Measurements from ENCODE around the gene ELK3. TPM values are rescaled to one million over a fixed set of nuclear protein-coding genes. Genes with fewer than 3 reads are reported as not detected.

The ELK3 gene
- total and polyA plus RNA-seq, 8 donors, result 2.2 to 21.7 (median 12.7) TPM

- Histone ChIP-seq H3K4me1 (peaks cover 17 to 55% (median 34%) of the 10 kb centered on the region in 4 donors), H3K9me3 (no peaks in the 10 kb centered on the region), H3K4me3 (no peak overlapping the region), H3K27ac (peak overlapping the region in 3 of 5 donors; percentile 0 to 54 (median 45)), H3K27me3 (no peaks in the 10 kb centered on the region), H3K36me3 (peaks cover 12 to 33% (median 25%) of the 10 kb centered on the region in 4 donors)
- 72 to 82% (median 73%) methylated on average over 7 of the region's 7 CpGs for WGBS, 5 donors
- intact Hi-C loops (cut with DNase I; ENCODE audit: low total_unique reads), result no loop called here
- no peak for DNase-seq
- TF ChIP-seq, protein P1, sequence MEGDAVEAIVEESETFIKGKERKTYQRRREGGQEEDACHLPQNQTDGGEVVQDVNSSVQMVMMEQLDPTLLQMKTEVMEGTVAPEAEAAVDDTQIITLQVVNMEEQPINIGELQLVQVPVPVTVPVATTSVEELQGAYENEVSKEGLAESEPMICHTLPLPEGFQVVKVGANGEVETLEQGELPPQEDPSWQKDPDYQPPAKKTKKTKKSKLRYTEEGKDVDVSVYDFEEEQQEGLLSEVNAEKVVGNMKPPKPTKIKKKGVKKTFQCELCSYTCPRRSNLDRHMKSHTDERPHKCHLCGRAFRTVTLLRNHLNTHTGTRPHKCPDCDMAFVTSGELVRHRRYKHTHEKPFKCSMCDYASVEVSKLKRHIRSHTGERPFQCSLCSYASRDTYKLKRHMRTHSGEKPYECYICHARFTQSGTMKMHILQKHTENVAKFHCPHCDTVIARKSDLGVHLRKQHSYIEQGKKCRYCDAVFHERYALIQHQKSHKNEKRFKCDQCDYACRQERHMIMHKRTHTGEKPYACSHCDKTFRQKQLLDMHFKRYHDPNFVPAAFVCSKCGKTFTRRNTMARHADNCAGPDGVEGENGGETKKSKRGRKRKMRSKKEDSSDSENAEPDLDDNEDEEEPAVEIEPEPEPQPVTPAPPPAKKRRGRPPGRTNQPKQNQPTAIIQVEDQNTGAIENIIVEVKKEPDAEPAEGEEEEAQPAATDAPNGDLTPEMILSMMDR (IDR thresholded peaks at IDR 0.05), result no peak
- no peak for TF ChIP-seq POLR2A (IDR thresholded peaks at IDR 0.05)
Observed at GRCh38 chr12:96256672-96257361, 62.6 kb downstream of the ELK3 start.

- H3K36me3 ChIP-seq, result peaks cover 9 to 31% (median 23%) of the 10 kb centered on the region in 4 donors
- H3K9me3 ChIP-seq, result no peaks in the 10 kb centered on the region
- DNase-seq, result no peak
- intact Hi-C loops (cut with DNase I; ENCODE audit: low total_unique reads), result no loop called here
- peaks cover 17 to 59% (median 34%) of the 10 kb centered on the region in 4 donors for H3K4me1 ChIP-seq
- H3K27ac ChIP-seq, result peak overlapping the region; percentile 3 to 67 (median 45)
- no peaks in the 10 kb centered on the region for H3K27me3 ChIP-seq
- no peak overlapping the region for H3K4me3 ChIP-seq
- 55 to 71% (median 69%) methylated on average over 2 of the region's 2 CpGs for WGBS, 5 donors
- TF ChIP-seq POLR2AphosphoS5 (IDR thresholded peaks at IDR 0.05) (no peak), EP300 (IDR thresholded peaks at IDR 0.05) (no peak), POLR2A (IDR thresholded peaks at IDR 0.05) (no peak)
- TF ChIP-seq, protein P1 (IDR thresholded peaks at IDR 0.05), result no peak
Observed at GRCh38 chr12:96257550-96258103, 63.5 kb downstream of the ELK3 start.

DNA sequence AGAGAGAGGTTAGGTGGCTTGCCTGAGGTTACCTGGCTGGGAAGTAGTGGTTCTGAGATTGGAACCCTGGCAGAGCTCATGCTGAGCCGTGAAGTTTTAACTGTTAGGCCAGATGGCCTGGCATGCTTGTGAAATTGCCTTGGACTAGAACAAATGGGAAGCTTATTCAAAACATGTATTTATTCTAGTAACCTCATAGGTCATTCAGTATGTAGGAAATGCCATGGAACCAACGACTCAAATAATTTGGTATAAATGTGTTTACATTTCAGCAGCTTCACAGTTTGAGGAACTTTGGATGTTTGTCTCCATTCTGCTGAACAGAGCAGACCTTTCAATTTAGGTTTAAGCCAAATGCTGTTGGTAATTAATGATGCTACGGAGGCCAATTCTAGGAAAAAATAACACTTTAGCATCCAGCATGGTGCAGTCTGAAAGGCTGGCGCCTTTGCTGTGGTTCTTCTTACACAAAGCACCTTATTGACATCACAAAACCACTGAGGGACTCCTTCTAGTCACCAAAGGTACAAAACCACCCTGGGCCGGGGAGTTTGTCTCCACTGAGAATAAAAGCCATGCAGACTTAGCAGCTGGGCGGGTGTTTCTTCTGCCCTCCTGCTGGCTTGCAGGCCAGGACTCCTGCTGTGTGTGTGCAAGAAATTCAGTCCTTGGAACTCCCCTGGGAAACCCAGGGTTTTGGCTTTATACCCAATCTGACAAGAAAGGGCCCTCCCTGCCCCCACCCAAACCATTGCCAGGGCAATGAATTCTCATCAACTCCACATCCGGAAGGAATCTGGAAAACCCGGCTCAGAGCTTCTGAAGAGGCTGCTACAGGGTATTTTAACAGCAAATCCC is 64.2 kb downstream of the ELK3 start:
- Histone ChIP-seq H3K4me3 (no peak overlapping the region), H3K9me3 (no peaks in the 10 kb centered on the region), H3K4me1 (peaks cover 17 to 64% (median 40%) of the 10 kb centered on the region in 4 donors), H3K36me3 (peaks cover 5 to 32% (median 23%) of the 10 kb centered on the region in 4 donors), H3K27ac (peak overlapping the region; percentile 3 to 67 (median 53)), H3K27me3 (no peaks in the 10 kb centered on the region)
- 42 to 62% (median 55%) methylated on average over 8 of the region's 8 CpGs for WGBS, 5 donors
- peak in 1 of 2 donors; percentile 60 for DNase-seq
- TF ChIP-seq POLR2AphosphoS5 (IDR thresholded peaks at IDR 0.05) (no peak), EP300 (IDR thresholded peaks at IDR 0.05) (no peak), POLR2A (IDR thresholded peaks at IDR 0.05) (no peak)
- TF ChIP-seq, protein P1 (IDR thresholded peaks at IDR 0.05), result no peak
- intact Hi-C loops (cut with DNase I; ENCODE audit: low total_unique reads), result no loop called here

GRCh38 chr12:96260231-96260630 is 66.1 kb downstream of the ELK3 start:
- peaks cover 5 to 46% (median 26%) of the 10 kb centered on the region in 4 donors for H3K36me3 ChIP-seq
- H3K27ac ChIP-seq, result no peak overlapping the region
- no peaks in the 10 kb centered on the region for H3K9me3 ChIP-seq
- H3K4me1 ChIP-seq, result peaks cover 13 to 65% (median 35%) of the 10 kb centered on the region in 4 donors
- 89 to 95% (median 92%) methylated on average over 2 of the region's 2 CpGs for WGBS, 5 donors
- no peak for DNase-seq
- no peaks in the 10 kb centered on the region for H3K27me3 ChIP-seq
- intact Hi-C loops (cut with DNase I; ENCODE audit: low total_unique reads), result no loop called here
- H3K4me3 ChIP-seq, result no peak overlapping the region
- no peak for TF ChIP-seq POLR2AphosphoS5 (IDR thresholded peaks at IDR 0.05)
- TF ChIP-seq, protein P1 (IDR thresholded peaks at IDR 0.05), result no peak
- no peak for TF ChIP-seq POLR2A (IDR thresholded peaks at IDR 0.05)
- no peak for TF ChIP-seq EP300 (IDR thresholded peaks at IDR 0.05)

Data from stomach (tissue), 9 donors.